ENCODE data around the gene NR5A1. TPM values are rescaled to one million over a fixed set of nuclear protein-coding genes. Genes with fewer than 3 reads are reported as not detected.
A peak's percentile ranks its signal among the peaks of the same experiment; 100 is the strongest.

The NR5A1 gene
- total RNA-seq, 4 donors from 2014 or later = 0.40 TPM; not detected in 3

GRCh38 chr9:124551472-124552272, 44.5 kb upstream of the NR5A1 start:
- Histone ChIP-seq H3K4me1 (peaks cover 0 to 21% of the 10 kb centered on the region in 2 donors), H3K9me3 (no peaks in the 10 kb centered on the region), H3K27me3 (no peaks in the 10 kb centered on the region), H3K4me3 (replicated peaks in 1 of 3) (no peak overlapping the region), H3K36me3 (no peaks in the 10 kb centered on the region), H3K27ac (no peak overlapping the region)
- intact Hi-C loops (cut with DNase I) = loop anchor here (10.0 kb wide), 1 partner anchor 153 kb away; no protein-coding TSS in a partner anchor
- peak; percentile 50 to 58 for DNase-seq
- 24 to 36% methylated on average over 4 of the region's 4 CpGs for WGBS, 2 donors
- TF ChIP-seq CTCF (IDR thresholded peaks at IDR 0.05) = peak in 4 of 6 experiments; percentile 42 to 62 (median 52)
- TF ChIP-seq POLR2A (IDR thresholded peaks at IDR 0.05) = no peak

GRCh38 chr9:124550072-124550471, 42.9 kb upstream of the NR5A1 start:
- TF ChIP-seq POLR2A (IDR thresholded peaks at IDR 0.05) (no peak), CTCF (IDR thresholded peaks at IDR 0.05) (no peak)
- 95 to 96% methylated on average over 2 of the region's 2 CpGs for WGBS, 2 donors

DNA sequence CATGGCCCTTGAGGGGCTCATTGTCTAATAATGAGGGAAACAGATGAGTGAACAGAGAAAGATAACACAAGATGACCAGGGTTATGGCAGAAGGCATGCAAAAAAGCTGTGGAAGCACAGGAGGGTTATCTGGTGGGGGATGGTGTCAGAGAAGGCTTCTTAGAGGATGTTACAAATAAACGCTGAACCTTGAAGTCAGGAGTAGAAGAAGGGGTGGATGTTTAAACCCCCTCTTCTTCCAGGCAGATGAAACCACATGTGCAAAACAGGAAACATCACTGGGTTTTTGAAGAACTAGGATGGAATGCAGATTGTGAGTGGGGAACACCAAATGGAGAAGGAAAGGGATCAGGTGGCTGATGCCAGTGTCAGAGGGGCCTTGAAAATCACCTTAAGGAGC, 41.8 kb upstream of the NR5A1 start:
- WGBS, 2 donors = 70 to 73% methylated on average over 1 of the region's 1 CpG
- intact Hi-C loops (cut with DNase I) = no loop called here

More at GRCh38 chr9:124550072-124550471, 42.9 kb upstream of the NR5A1 start:
- Histone ChIP-seq H3K27ac (no peak overlapping the region), H3K36me3 (no peaks in the 10 kb centered on the region), H3K9me3 (no peaks in the 10 kb centered on the region), H3K4me3 (replicated peaks in 1 of 3) (no peak overlapping the region), H3K27me3 (no peaks in the 10 kb centered on the region), H3K4me1 (peaks cover 0 to 21% of the 10 kb centered on the region in 2 donors)
- DNase-seq = no peak
- intact Hi-C loops (cut with DNase I) = loop anchor here (10.0 kb wide), 1 partner anchor 155 kb away; no protein-coding TSS in a partner anchor

DNA sequence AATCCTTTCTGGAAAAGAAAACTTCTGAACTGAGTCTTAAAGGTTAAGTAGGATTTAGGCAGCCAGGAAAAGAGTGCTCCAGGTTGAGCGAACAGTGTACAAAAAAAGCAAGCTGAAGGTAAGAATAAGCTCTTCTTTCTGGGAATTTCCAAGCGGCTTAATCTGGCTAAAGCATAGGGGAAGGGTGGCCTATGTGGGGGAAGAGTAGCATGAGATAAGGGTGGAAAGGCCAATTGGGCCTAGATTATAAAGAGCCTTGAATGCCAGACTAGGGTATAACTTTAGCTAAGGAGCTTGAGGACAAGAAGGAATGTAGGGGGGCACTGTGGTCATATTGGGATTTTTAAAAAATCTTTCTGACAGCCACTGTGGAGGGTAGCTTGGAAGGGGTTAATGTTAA, 37.3 kb upstream of the NR5A1 start:
- H3K9me3 ChIP-seq = no peaks in the 10 kb centered on the region
- WGBS, 2 donors = 71 to 74% methylated on average over 2 of the region's 2 CpGs
- H3K4me1 ChIP-seq = peaks cover 0 to 11% of the 10 kb centered on the region in 2 donors
- no peaks in the 10 kb centered on the region for H3K27me3 ChIP-seq
- intact Hi-C loops (cut with DNase I) = no loop called here
- peaks cover 0 to 5% of the 10 kb centered on the region in 2 donors for H3K36me3 ChIP-seq
- TF ChIP-seq POLR2A (IDR thresholded peaks at IDR 0.05) (no peak), CTCF (IDR thresholded peaks at IDR 0.05) (no peak)
- DNase-seq = no peak
- H3K27ac ChIP-seq = peak overlapping the region in 1 of 3 donors; percentile 18
- H3K4me3 ChIP-seq (replicated peaks in 1 of 3) = no peak overlapping the region

More for the DNA sequence above, 41.8 kb upstream of the NR5A1 start:
- Histone ChIP-seq H3K27me3 (no peaks in the 10 kb centered on the region), H3K36me3 (no peaks in the 10 kb centered on the region), H3K9me3 (no peaks in the 10 kb centered on the region), H3K27ac (no peak overlapping the region), H3K4me1 (peaks cover 0 to 22% of the 10 kb centered on the region in 2 donors), H3K4me3 (replicated peaks in 1 of 3) (no peak overlapping the region)
- DNase-seq = no peak
- TF ChIP-seq POLR2A (IDR thresholded peaks at IDR 0.05) (no peak), CTCF (IDR thresholded peaks at IDR 0.05) (no peak)

DNA sequence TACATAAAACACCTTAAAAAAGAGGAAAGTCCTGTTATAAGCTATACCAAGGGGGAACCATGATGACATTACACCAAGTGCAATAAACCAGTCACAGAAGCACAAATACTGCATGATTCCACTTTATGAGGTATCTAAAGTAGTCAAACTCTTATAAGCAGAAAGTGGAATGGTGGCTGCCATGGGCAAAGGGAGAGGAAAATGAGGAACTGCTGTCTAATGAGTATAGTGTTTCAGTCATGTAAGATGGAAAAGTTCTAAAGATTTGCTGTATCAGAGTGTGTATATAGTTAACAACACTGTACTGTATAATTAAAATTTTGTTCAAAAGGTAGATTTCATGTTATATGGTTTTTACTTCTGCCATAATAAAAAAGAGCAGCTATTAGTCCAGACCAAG, 34.6 kb upstream of the NR5A1 start:
- no peak overlapping the region for H3K4me3 ChIP-seq (replicated peaks in 1 of 3)
- no peaks in the 10 kb centered on the region for H3K9me3 ChIP-seq
- peaks cover 0 to 11% of the 10 kb centered on the region in 2 donors for H3K4me1 ChIP-seq
- TF ChIP-seq POLR2A (IDR thresholded peaks at IDR 0.05) = no peak
- no peak for TF ChIP-seq CTCF (IDR thresholded peaks at IDR 0.05)
- no peaks in the 10 kb centered on the region for H3K27me3 ChIP-seq
- peaks cover 5 to 7% of the 10 kb centered on the region in 2 donors for H3K36me3 ChIP-seq
- intact Hi-C loops (cut with DNase I) = no loop called here
- H3K27ac ChIP-seq = no peak overlapping the region
- no peak for DNase-seq

Measured in thyroid gland (tissue), 4 donors.